HG03575 (cell line): ENCODE measurements around the gene HOXA11.

Experiments
- ATAC-seq: cut with Tn5 transposase; IDR thresholded peaks from one replicate; pipeline ENCODE4 v1.9.1; 2021; ENCODE audit not compliant: unreplicated experiment, insufficient number of reproducible peaks, low FRiP score; ENCODE audit errors: extremely low read depth

Gene HOXA11

DNA sequence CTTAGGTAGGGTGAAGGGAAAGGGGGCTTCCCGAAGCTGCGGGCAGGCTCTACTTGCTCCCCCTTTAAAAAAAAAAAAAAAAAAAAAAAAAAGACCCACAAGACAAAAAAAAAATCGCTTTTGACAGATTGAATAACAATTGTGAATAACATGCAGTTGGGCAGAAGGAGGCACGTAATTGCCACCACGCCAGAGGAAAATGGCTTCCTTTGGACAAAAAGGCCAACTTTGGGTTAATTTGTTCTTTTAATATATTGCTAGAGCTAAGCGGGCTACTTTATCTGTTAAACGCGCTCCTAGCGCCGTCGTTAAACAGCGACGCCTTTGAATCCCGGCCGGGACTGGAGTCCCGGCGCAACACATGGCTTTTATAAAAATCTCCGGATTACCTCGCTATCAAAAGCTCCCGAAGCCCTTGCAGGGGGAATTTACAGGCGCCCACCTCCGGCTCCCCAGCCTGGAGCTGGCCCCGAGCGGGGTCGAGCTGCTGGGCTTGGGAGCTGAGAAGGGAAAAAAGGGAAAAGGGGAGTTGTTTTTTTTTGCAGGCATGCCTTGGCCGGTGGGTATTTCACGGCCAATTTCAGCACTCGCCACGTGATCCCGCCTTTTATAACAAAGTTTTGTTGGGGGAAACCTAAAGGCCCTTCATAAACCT is 1.2 kb downstream of the HOXA11 start:
- no peak for ATAC-seq

DNA sequence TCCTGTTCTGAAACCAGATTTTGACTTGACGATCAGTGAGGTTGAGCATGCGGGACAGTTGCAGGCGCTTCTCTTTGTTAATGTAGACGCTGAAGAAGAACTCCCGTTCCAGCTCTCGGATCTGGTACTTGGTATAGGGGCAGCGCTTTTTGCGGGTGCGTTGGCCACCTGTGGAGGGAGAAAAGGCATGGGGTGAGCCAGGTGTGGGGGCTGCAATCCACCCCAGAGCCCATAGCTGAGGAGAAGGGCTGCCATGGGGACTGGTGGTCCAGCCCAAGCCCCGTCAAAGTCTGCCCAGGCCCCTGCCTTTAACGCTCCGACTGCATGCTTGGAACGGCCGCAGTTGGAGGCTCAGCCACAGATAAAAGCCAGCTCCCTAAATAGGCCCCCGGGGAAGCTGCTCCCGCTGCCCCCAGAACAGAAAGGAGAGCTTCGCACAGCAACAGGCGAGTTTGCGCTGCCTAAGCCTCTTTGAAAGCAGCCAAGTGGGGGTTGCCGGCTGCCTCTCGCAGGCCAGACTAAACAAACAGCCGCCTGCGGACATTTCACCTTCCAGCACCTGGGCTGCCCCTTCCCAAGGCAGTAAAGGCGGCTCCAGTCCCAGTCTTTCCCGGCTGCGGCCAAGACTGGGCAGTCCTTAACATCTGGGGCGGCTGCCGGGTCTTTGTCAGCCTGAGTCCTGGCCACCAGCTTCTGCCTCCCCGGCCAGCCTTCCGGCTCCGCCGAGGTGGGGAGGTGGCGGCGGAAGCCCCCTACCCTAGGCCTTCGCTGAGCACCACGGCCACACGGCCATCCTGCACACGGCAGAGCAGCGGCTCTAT is 2.0 kb downstream of the HOXA11 start:
- no peak for ATAC-seq

GRCh38 chr7:27182285-27182841 is 2.7 kb downstream of the HOXA11 start:
- ATAC-seq: no peak

DNA sequence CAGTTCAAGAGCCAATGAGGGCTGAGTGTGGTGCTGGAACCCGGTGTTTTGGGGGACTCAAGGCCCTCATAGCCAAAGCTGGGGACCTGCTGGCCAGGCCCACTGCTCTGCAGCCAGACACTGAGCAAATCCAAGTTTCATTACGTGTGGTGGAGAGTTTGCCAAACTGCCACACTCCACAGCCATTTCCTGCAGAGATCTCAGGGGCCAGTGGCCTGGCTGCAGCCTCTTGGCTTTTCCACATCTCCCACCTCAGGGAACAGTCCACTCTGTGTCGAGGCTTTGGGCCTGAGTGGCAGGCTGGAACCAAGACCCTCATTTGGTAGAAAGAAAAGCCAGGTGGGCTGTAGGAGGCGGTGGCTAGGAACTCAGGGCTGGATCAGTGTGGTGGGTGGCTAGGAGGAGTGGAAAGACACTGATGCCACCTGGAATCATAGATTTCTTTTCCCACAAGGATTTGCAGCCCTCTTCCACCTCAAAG is 3.2 kb downstream of the HOXA11 start:
- no peak for ATAC-seq

DNA sequence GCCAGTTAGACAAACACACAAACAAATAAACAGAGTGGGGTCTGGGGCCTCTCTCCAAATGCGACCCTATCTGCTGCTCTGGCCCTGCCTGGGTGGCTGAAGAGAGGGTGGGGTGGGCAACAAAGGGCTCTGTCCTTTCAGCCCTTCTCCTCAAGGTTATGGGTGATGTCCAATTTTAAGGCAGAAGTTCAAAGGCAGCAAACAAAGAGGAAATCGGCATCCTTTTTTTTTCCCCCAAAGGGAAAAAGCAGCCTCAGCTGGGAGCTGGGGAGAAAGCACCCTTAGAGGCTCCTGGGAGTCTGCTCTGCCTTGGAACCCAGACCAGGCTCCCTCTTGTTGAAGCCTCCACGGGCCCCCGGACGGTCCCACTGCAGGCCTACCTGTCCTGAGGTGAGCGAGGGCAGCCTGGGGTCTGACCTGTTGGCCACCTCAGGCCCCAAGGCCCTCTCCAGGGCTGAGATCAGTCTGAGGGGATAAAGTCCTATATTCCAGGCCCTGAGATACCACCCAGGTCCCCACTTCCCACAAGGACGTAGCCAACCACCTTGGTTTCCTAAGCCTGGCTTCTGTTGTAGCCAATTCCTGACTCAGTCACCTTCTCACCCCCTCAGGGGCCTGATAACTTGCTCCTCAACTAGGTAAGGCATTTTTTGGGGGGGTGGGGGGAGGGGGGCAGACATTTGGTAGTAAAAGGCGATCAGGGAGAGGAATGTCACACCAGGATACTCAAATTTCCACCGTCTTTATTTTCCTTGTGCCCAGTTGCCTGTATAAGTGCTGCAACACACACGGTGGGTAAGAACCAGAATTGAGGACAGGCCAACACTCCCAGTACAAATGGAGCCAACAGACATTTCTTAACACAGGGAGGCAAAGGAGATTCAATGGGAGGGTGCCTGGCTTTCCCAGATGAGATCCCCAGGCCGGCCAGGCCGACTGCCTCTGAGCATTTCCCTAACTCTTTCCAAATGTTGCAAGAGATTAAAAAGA is 4.3 kb downstream of the HOXA11 start:
- no peak for ATAC-seq

- no peak for ATAC-seq
Observed at GRCh38 chr7:27179503-27180430, 5.3 kb downstream of the HOXA11 start.

DNA sequence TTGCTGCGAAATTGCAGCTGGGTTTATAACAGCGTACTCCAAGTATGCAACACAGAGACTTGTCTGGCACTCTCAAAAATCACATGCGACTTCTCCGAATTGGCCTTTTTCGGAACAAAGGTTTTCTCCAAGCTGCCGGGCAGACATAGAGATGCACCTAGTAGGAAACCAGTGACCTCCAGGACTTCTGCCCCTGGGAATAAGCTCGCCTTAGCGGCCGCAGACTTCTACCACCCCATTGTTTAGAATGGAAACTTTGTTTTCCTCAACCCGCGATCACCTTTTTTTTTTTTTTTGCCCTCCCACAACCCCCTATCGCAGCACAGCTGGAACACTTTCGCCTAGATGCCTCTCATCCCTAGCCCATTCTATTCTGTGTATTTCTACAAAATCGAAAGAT is 6.0 kb downstream of the HOXA11 start:
- no peak for ATAC-seq

DNA sequence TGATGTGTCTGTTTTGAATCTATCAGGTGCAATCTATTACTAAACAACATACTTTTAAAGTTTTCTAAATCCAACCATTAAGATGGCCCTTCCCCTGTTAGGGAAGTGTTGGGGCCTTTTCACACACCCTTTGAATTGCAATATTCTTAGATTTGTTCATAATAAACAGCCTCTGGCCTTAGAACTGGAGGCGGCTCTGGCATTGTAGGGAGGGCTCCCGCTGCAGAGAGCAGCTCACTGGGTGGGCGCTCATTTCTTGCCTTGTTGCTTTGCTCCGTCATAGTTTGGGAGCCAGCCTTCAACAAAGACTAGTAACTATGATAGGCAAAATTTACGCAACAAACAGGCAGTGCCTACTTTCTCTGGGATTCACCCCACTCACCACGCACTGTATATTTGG is 6.7 kb downstream of the HOXA11 start:
- ATAC-seq: no peak

DNA sequence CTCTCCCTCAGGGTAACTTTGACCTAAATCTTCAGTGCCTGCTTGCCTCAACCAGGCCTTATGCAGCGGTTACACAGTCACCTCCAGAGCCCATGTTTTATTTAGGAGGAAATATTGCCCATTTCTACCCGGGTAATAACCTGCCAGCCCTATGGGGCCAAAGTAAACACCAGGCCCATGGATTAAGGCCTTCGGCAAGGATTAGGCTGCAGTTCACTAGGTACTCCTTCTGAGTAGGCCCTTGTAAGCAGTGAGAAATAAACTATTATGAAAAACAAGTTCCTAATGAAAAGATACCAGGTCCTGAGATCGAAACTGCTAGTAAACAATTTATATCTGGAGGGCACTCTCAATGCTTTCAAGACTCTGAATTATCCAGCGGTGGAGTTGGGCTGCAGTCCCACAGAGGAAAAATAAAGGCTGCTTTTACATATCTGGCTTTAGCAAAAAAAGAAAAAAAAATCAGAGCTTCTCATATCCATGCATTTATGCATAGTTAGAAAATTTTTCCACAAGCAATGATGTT is 7.2 kb downstream of the HOXA11 start:
- no peak for ATAC-seq

DNA sequence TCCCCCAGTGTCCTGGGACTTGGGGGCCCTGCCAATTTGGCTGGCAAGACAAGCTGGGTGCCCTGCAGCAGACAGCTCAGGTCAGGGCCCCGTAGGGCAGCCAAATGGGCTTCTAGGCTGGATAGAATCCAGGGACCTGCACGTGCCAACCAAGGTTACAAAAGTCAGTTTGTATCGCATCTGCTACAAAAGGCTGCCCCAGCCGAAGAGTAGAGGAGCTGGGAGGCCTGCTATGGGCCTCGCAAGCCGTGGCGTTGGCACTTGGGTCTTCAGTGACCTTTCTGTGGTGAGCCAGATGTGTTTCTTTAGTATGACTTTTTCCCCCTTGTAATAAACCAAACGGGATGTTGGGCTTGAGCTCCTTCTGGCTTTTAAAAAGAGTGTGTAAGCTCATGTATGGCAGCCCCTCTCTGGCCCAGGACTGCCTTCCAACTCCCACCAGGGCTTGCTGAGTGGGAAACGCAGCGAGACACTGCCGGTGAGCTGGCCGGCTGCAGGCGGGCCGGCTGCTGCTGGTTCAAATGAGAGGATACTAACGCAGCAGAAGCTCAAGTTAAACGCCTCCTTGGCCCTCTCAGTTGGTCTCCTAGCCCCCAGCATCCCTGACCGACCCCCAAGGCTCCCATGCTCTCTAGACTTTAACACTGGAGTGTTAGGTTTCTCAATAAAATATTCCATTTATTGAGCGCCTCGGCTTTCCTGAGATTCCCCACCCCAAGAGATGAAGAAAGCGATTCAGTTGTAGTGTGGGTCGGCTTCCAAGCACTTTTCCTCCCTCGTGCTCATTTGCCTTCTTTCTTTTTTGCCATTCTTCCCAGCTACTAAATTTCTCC is 7.9 kb downstream of the HOXA11 start:
- no peak for ATAC-seq

- ATAC-seq: no peak
Observed at GRCh38 chr7:27176524-27176845, 8.5 kb downstream of the HOXA11 start.

GRCh38 chr7:27175626-27176523 is 9.2 kb downstream of the HOXA11 start:
- ATAC-seq: no peak

GRCh38 chr7:27174874-27175625 is 10.0 kb downstream of the HOXA11 start:
- no peak for ATAC-seq

- ATAC-seq: no peak
Observed at GRCh38 chr7:27173956-27174873, 10.8 kb downstream of the HOXA11 start, which contains the start of gene HOXA10. HOXA10 (minus strand) TSS chr7:27174320; CDS start chr7:27174306, 14 bp downstream.
